Bronchus fibroblast of lung (primary cell): ENCODE results near the gene TM4SF18. TPM values are rescaled to one million over a fixed set of nuclear protein-coding genes. Genes with fewer than 3 reads are reported as not detected.

ENCODE experiments used
- total RNA-seq: library from RNA; depleted of rRNA; stranded (reverse); fragments of >200 nt; gene quantifications from 2 replicates; pipeline ENCODE4 v1.2.3, GENCODE V29; 2015

TM4SF18 gene
- under 0.01 TPM in 1 of 2 replicates, not detected in the other for total RNA-seq

GRCh38 chr3:149333176-149333859 is at the start of gene TM4SF18:
TM4SF18 (minus strand) TSS chr3:149333636; CDS start chr3:149333382, 254 bp downstream.

GRCh38 chr3:149377408-149378364 is 44.2 kb upstream of the TM4SF18 start, which contains the start of gene TM4SF1:
TM4SF1 (minus strand) TSS chr3:149377649; CDS start chr3:149377547, 102 bp downstream.

Other genes starting within 250 kb of the TM4SF18 start
- gene HLTF, start 247.1 kb downstream of the TM4SF18 start, total RNA-seq: 19.8 and 24.7 TPM in 2 replicates
- 28.8 and 31.8 TPM in 2 replicates for gene HPS3, start 204.0 kb downstream of the TM4SF18 start, total RNA-seq
- gene CP, start 111.8 kb downstream of the TM4SF18 start, total RNA-seq: under 0.01 and 0.17 TPM in 2 replicates
- gene TM4SF1, start 44.0 kb upstream of the TM4SF18 start, total RNA-seq: 155 and 173 TPM in 2 replicates
- under 0.01 TPM in 1 of 2 replicates, not detected in the other for gene TM4SF4, start 141.1 kb upstream of the TM4SF18 start, total RNA-seq